Non-pigmented ciliary epithelial cell (primary cell): ENCODE measurements around the gene BCL11A.

Source experiments
- DNase-seq: peaks from one replicate; pipeline ENCODE4 v3.0.0-alpha.2; 2010; ENCODE audit warnings: low read depth

The BCL11A gene

GRCh38 chr2:60544954-60545560, 8.4 kb downstream of the BCL11A start:
- DNase-seq, result no peak

GRCh38 chr2:60544062-60544461, 9.4 kb downstream of the BCL11A start:
- no peak for DNase-seq

GRCh38 chr2:60541056-60541651, 12.3 kb downstream of the BCL11A start:
- DNase-seq, result no peak

- DNase-seq, result no peak
Observed at GRCh38 chr2:60540074-60540473, 13.4 kb downstream of the BCL11A start.

- DNase-seq, result no peak
Observed at GRCh38 chr2:60539140-60539539, 14.3 kb downstream of the BCL11A start.

GRCh38 chr2:60538101-60538500, 15.4 kb downstream of the BCL11A start:
- DNase-seq, result no peak

GRCh38 chr2:60536746-60537145, 16.7 kb downstream of the BCL11A start:
- no peak for DNase-seq

DNA sequence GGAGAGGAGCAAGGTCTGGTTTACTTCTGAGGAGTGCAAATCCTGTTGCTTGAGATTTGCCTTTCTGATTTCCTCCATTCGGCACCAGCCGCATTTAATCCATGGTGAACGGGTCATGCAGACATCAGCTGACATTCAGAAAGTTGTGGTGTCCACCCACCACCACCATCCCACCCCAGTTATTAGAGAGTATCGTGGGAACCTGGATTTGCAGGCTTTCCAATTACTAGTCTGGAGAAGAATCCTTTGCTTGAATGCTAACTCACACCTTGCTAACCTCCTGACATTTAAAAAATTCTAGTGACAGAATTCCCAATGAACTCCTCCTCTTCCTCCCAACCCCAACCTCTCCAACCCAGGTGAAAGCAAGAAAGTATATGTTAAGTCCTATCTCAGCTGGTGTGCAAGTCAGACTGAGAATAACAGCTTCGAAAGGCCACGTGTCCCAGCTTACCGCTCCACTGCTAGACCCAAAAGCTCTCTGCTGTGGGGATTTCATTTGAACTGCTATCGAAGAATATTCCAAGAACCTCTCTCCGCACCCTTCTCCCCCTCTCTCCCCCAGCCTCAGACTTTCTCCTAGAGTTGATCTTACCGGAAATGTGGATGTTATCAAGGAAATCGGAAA, 17.7 kb downstream of the BCL11A start:
- DNase-seq, result no peak

DNA sequence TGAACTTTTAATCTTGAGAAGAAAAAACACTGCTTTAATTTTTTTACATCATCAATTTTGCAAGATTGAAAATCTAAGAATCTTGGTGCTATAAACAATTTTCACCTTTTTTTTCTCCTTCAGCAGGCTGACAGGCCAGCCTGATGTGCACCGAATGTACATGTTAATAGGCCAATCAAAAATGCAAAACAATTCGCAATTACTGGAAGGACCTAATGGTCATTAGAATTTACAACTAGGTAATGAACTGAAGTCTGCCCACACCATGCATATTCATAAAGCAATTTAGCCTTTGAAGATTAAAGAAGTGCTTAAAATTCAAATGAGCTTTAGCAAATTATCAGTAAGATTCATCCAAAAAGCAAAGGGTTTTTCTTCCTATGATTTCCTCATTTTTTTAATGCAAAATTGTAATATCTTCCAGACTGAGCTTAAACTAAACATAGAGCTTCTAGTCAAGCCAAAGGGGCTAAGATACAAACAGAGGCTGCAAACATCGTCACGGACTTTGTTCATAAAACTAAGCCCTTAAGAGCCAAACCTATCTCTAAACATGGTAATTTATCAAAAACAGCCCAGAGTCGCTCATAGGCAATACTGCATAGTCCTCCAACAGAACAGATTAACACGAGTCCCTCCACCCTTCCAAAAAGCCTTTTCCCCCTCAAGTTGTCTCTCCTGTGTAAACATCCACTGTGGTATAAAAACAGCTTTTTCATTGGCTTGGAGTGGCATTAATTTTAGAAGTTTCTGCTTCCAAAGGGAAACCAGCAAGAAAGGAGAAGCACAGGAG, 18.4 kb downstream of the BCL11A start:
- DNase-seq, result no peak

DNA sequence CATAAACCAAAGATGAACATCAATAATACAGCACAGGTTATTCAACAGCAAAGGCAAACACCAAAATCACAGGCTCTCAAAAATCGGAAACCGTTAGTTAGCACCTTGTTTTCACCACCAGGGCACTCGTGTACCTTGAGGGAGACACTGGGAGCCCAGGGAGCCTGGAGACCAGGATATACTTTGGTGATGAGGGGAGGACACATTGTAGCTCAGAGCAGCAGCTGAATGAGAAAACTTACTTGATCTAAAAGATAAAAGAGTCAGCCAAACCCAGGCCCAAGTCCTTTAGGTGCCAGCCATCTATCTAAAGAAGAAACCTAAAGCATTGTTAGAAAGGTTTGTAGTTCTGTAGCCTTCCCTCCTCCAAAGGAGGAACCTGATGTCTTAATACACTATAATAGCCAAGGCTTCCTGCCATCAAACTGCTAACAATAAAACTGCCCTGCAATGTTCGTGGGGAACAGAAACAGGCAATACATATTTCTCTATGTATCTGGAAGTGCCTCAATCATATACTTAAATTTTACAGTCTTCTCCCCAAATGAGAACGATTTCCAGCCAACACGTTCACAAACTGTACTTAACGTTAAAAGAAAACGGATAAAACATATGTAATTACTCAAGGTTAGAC, 19.3 kb downstream of the BCL11A start:
- no peak for DNase-seq

DNA sequence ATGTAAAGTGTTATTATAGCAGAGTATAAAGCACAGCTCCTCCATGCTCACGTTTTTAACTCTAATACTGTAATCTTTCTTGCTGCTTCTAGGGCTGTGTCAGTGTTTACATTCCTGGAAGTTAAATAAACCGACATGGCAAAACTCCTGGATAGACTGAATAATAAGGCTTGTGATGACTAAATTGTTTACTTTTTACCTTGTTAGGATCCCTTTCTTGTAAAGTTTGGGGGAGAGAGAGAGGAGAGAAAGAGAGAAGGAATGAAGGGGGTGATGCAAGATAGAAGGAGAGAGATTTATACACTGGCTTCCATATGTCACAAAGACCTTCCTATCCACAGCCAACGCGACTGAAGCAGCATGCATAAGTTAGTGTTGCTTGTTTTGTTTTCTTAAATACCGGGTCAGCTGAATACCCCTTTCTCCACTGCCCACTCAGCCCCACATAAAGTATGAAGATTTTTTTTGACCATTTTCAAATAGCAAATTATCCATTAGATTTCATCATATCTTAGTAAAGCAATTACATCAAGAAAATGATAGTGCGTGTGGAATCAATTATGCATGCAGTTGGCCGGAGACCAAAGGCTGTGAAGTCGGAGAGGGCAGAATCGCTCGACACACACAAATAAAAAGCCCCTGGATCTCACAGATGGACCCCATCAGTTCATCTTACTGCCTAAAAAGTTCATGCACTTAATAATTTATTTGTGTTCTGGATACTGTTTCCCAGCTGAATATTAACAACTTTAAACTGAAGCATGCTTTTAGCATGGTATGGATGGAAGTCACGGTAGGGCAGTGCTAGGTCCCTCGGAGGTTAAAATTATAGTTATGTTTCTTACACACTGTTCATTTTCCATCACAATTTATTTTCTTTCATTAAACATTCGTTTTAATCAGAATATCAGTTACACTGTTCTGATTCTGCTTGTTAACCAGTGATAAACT, 20.1 kb downstream of the BCL11A start:
- DNase-seq, result peak; percentile 58

- DNase-seq, result no peak
Observed at GRCh38 chr2:60532421-60532820, 21.0 kb downstream of the BCL11A start.

DNA sequence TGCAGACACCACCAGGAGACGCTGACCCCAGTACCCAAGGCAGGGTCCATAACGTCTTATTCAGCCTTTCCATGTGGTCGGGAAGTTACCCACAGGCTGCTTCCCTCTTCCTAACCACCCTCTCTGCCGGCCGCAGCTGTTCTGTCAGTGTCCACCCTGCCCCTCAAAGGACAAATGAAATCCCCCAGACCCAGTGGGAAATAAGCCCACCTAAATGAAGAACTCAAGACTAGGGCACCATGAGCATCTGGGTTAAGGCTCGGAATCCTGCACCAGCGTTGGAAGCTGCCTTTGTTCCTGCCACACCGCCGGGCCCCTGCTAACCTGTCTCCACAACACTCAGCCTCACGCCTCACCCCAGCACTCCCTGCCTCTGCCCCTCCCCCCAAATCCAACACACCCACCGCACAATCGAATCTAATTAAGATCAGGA, 21.7 kb downstream of the BCL11A start:
- no peak for DNase-seq

DNA sequence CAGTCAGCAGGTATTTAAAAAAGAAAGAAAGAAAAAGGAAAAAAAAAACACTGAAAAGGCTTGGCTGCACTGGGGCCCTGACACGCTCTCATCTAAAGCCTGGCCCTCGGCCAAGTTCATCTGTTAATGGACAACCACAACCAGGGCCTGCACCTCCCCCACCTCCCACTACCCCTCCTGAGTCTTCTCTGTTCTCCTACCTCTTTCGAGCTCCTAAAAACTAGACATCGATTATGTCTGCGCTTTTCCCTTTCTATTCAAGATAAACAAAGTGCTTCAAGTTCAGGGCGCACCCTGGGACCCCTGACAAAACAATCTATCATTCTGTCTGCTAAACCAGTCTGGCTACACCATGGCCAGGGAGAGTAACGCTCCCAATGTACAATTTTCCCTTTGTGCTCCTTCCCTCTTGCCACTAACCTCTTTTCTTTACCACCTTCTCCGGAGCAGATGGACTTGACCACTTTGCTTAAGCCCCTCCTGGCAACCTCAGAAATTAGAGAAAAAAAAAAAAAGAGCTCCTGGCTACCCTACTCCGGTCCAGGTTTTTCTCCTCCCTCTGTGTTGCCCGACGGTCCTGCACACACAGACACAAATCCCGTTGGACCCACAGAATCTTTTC, 22.7 kb downstream of the BCL11A start:
- DNase-seq, result no peak

GRCh38 chr2:60529785-60530627, 23.4 kb downstream of the BCL11A start:
- no peak for DNase-seq

DNA sequence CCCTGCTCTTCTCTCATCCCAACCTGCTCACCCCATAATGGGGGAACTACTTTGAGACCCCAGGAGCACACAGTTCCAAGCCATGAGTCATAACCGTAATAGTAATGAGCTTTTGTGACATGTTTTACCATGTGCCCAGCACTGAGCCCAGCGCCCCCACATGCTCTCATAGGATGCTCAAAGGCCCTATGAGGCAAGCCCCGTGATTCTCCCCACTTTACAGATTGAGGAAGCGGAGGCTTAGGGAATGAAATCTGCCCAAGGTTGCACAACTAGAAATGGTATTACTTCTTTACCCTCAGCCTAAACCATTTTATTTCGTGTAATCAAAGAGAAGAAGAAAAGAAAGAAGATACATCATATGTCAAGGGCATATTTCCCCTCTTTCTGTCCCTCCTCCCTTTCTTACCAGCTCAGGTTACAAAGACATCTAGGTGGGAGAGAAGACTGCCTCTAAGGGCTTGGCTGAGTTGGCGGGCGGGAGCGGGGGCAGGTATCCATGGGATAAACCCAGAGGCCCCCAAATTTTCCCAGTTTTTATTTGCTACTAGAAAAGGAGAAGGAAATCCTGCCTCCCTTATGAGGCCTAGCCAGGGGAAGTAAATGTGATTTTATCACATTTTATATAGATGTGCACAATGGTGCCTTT, 24.2 kb downstream of the BCL11A start:
- no peak for DNase-seq

DNA sequence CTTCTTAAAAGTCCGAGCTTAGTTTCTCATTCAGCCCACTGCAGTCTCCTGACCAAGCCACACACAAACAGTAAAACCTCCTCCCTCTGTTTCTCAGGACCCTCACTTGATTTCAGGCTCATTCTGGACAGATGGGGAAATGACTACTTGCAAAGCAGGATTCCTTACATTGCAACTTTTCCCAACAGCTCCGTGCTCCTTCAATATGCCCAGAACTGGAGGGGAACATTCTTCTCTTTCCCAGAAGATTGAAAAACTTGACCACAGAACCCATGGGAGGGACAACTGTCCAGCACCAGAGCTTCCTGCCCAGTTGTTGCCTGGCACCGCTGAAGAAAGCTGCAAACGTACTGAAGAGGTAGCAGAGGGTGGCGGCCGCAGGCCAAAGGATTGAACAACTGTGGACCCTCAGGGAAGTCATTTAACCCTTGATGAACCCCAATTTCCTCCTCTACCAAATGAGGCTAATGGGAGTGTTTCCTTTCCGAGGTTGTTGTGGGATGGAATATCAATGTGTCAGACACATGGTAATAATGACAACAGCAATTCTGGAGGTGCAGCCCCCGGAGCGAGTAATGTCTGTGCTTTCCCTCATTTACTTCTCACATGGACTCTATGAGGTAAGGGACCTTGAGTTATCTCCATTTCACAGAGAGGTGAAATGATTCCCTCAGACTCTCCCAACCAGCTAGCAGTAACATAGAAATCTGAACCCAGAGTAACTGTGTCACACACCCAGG, 25.0 kb downstream of the BCL11A start:
- DNase-seq, result no peak

- no peak for DNase-seq
Observed at GRCh38 chr2:60527762-60528161, 25.7 kb downstream of the BCL11A start.

DNA sequence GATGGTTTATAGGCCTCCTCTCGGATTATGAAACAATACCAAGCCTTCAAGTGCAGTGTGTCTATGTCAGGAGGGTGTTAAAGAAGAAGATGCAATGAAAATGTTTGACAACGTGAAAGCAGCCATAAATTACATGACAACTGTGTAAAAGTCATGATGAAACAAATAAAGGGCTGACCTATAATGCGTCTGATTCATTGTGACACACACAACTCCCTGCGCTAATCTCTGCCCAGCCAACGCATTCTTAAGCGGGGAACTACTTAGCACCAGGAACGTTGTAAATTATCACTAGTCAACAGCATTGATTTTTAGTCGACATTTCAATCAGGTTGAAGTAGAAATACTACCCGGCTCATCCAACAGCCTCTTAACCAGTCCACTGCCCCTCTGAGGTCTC, 26.8 kb downstream of the BCL11A start:
- no peak for DNase-seq
